Measurements from ENCODE around the gene GMPPA.

The GMPPA gene

GRCh38 chr2:219540784-219541504 is 42.3 kb downstream of the GMPPA start:
- ATAC-seq: no peak

- ATAC-seq: peak; percentile 50 to 51
Measured at GRCh38 chr2:219541611-219542180, 43.0 kb downstream of the GMPPA start.

- ATAC-seq: peak; percentile 40 to 51
Measured at GRCh38 chr2:219542931-219543595, 44.4 kb downstream of the GMPPA start.

DNA sequence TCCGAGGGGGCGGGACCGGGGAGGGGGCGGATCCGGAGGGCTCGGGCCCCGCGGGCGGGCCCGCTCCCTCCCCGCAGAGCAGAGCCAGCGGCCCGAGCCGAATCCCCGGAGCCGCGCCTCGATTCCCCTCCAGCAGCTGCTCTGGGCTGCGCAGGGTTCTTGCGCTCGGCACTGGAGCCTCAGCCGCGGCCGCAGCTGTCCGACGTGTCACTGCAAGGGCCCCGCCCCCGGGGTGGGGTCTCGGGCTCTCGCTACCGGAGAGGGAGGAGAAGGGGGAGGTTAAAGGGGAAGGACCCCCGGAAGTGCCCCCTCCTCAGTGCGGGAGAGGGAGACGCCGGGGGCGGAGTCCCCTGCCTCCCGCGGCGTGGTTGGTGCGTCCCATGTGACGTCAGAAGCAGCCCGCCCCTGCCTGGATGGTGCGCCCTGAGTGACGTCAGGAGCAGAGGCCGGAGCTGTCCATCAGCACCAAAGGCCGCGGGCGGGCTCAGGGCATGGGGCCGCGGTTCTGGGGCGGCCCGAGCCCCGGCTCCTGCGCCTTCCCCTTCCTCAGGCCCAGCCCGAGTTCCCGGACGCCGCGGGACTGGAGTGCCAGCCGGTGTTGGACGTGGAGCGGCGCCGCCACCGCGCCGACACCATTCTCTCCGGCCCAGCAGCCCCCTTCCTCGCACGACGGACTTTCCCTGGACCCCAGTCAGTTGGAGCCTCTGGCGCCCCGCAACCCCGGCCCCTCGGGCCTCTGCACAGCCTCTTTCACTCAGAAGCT is 45.1 kb downstream of the GMPPA start, which contains the start of the genes CHPF and TMEM198:
CHPF (minus strand) TSS at position 214 of the 763 bp plus-strand sequence. CDS start 271 bp downstream, outside the sequence.
TMEM198 (plus strand) TSS at position 433 of the 763 bp plus-strand sequence. CDS start 700 bp downstream, outside the sequence.
- peak; percentile 77 to 83 for ATAC-seq

DNA sequence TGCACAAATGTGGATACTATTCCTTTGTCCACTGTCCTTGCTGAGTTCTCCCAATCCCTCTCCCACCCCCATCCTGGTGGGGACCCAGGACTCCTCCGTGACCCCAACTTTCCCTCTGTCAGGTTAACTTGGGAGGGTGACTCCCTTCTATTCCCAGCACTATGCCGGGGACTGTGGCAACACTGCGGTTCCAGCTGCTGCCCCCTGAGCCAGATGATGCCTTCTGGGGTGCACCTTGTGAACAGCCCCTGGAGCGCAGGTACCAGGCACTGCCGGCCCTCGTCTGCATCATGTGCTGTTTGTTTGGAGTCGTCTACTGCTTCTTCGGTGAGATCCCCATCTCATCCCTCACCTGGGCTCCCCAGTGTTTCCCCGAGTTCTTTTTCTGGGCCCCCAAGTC is 45.9 kb downstream of the GMPPA start:
- no peak for ATAC-seq

DNA sequence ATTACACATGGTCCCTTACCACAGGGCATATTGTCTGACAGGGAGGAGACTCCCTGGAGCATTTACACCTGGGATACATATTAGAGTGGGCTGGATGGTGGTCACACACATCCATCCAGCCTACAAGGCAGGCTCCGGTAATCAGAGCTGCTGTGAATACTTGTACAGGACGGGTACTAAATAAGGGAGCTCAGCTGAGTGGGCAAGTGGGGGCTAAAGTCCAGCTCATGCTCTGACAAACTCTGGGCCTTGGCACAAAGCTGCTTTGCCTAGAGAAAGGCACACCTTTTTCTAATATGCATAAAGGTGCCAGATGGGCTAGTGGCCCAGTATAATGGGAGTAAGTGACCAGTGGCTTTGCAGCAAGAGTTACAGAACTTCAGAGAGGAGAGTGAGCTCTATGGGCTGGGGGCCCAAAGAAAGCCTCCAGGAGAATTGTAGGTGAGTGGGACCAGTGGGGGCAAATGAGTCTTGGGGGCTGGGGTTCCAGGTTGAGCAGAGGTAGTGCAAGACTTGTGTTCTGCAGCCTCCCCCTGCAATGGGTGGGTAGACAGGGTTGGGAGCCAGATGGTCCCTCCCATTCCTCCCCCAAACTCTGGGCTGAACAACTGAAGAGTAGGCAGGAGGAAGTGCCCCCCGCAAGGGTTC is 46.7 kb downstream of the GMPPA start:
- no peak for ATAC-seq

DNA sequence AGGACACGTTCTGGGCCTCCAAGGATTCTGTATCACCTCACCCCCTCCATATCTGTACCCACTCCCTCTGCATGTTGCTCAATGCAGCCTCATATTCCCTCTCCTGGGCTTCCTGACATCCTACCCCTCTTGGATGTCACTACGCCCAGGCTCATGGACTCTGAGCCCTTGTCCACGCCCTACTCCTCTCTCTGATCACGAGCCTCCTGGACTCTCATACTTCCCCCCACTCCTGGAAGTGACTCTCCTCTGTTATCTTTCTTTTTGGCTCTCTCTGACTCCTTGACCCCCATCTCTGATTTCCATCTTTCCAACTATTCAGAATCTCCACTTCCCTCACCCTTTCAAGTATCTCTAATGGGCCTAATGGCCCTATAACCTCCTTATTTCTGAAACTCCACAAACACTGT is 47.3 kb downstream of the GMPPA start:
- no peak for ATAC-seq

- no peak for ATAC-seq
Measured at GRCh38 chr2:219547621-219548020, 48.9 kb downstream of the GMPPA start.

DNA sequence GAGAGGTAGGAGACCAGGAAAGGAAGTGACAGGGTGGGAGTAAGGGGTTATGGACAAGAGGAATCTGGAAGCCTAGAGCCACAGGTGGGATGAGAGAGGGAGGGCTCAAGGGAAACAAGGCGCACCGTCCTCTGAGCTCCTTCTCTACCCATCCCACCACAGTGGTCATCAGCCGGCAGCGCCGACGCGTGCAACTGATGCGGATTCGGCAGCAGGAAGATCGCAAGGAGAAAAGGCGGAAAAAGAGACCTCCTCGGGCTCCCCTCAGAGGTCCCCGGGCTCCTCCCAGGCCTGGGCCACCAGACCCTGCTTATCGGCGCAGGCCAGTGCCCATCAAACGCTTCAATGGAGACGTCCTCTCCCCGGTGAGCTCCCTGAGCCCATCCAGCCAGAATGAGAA is 50.3 kb downstream of the GMPPA start:
- no peak for ATAC-seq

DNA sequence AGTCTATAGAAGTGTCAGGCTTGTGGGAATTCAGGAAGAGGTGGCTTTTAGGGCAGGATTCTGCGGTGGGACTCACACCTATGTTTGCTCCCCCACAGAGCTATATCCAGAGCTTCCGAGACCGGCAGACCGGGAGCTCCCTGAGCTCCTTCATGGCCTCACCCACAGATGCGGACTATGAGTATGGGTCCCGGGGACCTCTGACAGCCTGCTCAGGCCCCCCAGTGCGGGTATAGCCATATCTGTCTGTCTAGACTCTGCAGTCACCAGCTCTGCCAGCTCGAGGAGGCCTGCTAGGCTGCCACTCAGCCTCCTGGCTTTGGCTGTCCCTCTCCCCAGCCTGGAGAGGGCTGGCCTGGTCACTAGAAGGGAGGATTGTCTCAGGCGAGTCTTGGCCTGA is 50.9 kb downstream of the GMPPA start:
- no peak for ATAC-seq

GRCh38 chr2:219551441-219552381 is 53.0 kb downstream of the GMPPA start:
- ATAC-seq: peak in 1 of 2 donors; percentile 19

DNA sequence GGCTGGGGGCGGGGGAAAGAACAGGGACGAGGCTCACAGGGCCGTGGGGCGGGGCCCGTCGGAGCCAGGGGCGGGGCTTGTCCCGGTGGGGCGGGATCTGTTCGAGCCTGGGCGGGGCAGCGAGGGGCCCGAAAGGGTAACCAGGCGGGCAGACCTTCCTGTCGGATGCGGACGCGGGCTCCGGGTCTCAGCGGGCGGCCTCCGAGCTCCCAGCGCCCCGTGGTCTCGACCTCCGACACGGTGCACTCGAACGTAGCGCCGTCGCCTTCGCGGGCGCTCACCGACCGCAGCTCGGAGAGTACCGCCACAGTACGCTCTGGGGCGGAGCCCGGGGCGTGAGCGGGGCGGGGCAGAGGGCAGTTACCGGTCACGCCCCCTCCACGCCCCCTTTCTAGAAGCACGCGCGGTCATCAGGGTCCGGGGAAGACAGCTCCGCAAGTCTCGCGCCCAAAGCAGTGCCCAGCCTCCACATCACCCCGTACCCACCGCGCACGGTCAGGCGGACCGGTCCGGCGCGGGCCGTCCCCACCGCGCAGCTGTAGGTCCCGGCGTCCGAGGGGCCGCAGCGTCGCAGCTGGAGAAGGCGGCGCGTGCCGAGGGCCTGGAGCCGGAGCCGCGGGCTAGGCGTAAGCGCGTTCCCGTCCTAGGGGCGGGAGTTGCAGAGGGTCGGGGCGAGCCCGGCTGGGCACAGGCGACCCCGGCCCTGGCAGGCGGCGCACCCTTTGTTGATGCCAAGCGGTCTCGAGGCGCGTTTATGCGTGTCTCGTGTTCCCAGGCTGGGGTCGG is 53.9 kb downstream of the GMPPA start:
- peak; percentile 88 to 91 for ATAC-seq

- no peak for ATAC-seq
Measured at GRCh38 chr2:219553168-219553417, 54.4 kb downstream of the GMPPA start.

DNA sequence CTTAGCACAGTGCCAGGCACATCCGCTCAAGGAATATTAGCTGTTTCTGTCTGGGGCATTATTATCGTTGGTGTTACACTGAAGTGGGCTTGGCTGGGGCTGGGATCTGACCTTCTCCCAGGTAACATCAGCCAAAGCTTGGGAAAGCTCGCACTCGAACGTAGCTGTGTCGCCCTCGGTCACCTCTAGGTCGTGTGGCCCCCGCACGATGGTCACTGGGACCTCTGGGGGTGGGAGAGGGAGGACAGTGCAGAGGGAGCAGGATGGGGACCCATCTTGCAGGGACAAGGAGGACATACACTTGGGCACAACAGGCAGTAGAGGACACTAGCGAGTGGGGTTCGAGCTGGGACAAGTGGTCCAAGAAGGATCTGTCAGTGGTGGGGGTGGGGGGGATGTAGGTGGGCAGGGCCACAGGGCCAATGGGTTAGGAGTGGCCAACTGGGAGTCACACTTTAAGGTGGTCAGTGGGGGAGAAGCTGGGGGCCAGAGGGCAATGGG is 54.8 kb downstream of the GMPPA start:
- ATAC-seq: no peak

DNA sequence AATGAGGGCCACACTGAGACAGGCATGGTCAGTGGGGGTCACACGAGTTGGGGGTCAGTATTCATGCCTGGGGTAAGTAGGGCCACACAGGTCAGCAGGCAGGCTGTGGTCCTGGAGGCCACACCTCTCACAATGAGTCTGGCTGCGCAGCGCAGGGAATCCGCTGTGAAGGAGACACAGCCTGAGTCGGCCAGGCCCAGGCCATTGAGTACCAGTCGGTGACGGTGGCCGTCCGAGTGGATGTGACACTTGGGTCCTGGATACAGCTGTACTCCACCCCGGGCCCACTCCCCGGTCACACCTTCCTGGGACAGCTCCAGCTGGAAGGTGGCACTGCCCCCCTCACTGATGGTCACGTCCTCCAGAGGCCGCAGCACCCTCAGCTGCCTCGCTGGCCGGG is 55.7 kb downstream of the GMPPA start:
- no peak for ATAC-seq

DNA sequence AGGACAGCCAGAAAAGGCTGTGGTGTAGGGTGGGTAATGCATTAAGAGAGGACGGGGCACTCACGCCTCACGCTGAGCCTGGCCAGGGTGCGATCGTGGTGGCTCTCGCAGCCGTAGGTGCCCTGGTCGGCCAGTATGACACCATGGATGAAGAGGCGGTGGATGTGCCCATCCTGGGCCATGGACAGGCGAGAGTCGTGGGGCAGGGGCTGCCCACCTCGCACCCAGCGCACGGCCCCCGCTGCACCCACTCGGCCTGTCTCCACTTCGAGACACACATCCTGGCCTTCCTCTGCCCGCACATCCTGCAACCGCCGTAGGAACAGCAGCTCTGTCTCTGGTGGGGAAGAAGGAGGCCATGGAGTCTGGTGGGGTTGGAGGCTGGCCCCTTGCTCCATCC is 57.3 kb downstream of the GMPPA start:
- ATAC-seq: no peak

GRCh38 chr2:219556413-219556812 is 57.7 kb downstream of the GMPPA start:
- no peak for ATAC-seq
